Stimulated activated CD8-positive, alpha-beta memory T cell treated with anti-CD3 and anti-CD28 coated beads, Interleukin-7, amount 100 ng/mL, for 24 hours (primary cell): ENCODE results near the gene SPACA1.
"Not testable (repeated sequence)": the region's sequence is repeated elsewhere in the genome, so short reads cannot be mapped to it uniquely, and the experiment has no call there.

ENCODE experiments used
- DNase-seq: peaks from one replicate; pipeline ENCODE4 v3.0.0-alpha.2; 2020; ENCODE audit warnings: low read depth

SPACA1 gene, protein sequence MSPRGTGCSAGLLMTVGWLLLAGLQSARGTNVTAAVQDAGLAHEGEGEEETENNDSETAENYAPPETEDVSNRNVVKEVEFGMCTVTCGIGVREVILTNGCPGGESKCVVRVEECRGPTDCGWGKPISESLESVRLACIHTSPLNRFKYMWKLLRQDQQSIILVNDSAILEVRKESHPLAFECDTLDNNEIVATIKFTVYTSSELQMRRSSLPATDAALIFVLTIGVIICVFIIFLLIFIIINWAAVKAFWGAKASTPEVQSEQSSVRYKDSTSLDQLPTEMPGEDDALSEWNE

DNA sequence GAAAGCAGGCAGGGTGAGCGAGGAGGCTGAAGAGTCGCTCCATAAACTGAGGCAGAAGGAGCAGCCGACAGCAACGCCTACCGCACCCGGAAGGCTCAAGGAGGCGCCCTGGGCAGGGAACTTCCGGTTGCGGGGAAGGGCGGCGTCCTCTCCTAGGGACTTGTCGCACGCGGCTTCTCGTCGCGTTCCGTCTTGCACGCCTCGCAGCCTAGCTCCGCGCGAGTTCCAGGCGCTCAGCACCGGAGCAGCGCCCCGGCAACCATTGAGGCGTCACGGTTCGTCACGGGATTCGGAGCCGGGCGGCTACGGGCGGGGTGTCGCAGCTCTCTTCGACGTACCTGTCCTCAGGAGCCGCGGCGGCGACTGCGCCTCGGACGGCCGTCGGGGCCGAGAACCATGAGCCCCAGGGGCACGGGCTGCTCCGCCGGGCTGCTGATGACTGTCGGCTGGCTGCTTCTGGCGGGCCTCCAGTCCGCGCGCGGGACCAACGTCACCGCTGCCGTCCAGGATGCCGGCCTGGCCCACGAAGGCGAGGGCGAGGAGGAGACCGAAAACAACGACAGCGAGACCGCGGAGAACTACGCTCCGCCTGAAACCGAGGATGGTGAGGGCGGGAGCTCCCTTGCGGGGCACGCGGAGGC, at the start of gene SPACA1:
SPACA1 (plus strand) TSS at position 332 of the 641 bp plus-strand sequence; CDS start at position 397, 65 bp downstream.
- no peak for DNase-seq

DNA sequence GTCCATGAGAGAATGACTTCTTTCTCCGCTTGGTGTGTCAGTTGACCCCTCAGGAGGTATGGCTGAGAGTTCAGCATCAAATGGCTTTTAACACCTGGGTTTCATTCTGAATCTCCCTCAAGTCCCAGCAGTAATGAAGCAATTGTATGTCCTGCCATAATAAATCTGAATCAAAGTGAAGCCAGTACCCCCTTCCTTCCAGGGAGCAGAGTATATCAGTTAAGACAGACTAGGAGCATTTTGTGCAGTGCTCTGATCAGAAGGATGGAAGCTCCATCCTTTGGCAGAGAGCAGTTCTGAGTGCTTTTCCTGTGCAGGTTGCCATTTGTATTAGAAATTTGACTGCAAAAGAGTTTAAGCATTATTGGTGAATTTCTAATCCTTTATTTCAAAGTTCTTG, 46.9 kb upstream of the SPACA1 start:
- no peak for DNase-seq

DNA sequence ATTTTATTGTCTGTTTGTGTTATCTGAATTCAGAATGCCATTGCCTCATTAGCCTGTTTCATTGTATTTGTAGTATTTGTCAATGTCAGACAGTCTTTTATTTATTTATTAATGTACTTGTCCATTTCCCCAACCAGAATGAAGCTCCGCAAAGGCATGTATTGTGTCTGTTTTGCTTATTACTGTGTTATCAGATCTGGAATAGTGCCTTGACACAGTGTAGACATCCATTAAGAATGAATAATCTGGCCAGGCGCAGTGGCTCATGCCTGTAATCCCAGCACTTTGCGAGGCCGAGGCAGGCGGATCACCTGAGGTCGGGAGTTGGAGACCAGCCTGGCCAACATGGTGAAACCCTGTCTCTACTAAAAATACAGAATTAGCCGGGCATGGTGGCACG, 46.4 kb upstream of the SPACA1 start:
- not testable (repeated sequence) for DNase-seq

DNA sequence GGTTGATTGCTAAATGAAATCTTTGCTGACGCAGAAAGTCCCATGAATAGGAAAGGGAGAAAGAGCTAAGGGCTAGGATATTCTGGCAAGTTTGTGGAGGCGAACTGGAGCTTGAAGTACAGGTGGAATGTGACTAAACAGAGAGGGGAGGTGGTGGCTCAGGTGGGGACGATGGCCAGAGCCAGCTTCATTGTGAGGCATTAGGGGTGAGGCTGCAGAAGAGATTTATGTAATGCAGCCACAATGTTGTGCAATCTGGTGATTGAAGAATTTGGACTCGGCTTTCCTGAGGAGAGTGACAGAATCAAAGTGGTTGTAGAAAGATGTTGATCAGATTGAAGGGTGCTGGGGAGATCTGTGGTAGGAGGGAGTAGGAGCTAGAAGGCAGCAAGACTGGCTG, 42.9 kb upstream of the SPACA1 start:
- no peak for DNase-seq

DNA sequence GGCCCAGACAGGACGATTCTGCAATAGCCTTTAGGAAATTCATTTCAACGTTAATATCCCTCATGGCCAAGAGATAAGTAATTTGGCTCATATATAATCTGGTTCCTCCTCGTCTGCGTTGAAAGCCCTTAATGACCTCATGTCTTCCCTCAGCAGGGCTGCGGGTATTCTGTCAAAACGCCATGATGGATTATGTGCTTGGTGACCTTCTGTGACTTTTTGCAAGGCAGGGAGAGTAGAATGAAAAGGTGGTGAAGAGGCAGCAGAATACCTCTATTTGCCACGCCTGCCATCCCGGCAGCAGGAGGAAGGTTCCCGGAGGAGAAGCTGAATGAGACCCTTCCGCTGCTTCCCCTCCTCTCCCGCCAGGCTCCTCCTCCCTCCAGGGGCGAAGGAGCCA, 41.1 kb upstream of the SPACA1 start:
- DNase-seq, result no peak

DNA sequence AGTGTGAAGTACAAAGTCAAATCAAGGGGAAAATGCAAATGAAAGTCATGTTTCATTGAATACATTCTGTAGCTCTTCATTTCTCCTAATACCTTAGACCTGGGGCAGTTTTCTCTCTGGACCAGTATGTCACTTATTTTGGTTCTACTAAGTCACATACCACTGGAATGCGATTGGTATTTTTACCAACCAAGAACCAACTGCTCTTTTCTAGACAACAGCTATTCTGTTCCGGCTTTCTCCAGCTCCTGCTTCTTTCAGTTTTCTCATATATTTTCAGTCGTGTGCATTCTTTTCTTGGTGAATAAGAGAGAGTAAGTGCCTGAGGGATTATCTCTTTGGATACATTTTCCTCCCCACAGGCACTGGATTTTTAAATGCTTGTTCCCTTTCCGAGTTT, 39.2 kb upstream of the SPACA1 start:
- no peak for DNase-seq

DNA sequence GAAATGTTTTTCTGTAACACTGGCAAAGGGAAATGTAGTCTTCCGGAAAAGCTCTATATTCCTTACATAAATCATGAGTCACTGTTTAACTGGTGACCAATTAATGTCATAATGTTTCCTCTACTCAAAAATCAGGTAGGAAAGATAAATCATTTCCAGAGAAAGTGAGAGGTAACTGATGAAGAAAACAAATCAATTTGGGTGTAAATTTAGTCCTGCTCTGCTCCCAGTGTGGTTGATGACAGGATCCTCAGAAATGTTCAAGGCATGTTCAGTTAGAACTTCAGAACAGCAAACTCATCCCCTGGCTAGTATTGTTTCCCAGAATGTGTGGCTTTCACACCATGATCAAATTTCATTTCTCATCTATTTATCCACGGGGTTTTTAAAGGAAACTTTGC, 38.8 kb upstream of the SPACA1 start:
- DNase-seq, result no peak

DNA sequence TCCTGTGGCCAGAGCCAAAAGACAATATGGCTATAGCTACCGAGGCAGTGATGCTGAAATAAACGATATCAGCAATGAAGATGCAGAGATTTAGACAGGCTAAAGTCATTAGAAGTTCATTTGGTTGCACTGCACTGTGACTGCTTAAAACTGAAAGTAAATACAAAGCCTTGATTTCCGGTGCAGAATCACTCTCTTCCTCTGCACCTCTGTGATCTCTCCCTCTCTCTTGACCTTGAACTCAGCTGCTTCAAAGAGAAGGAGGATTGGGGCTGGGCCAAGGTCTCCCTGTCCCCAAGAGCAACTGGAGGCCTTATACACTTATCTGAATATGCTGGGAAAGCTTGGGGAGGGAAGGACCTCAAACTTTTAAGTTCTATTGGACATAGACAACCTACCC, 34.6 kb upstream of the SPACA1 start:
- DNase-seq, result no peak

DNA sequence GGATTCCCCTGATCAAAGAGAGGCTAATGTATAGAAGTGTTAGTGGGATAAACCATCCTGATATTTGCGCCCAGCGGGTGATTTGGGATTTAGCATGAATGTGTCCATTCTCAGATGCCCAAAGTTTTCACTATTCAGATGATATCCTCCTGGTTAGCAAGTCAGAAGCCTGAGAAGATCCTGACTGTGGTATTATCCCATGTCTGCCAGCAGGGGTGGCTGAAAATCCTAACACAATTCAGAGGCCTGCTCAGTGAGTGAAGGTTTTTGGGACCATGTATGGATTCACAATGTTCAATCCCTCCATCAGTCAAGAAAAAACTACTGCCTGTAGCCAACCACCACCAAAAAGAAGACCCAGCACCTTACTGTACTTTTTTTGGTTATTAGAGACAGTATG, 34.1 kb upstream of the SPACA1 start:
- DNase-seq, result no peak

DNA sequence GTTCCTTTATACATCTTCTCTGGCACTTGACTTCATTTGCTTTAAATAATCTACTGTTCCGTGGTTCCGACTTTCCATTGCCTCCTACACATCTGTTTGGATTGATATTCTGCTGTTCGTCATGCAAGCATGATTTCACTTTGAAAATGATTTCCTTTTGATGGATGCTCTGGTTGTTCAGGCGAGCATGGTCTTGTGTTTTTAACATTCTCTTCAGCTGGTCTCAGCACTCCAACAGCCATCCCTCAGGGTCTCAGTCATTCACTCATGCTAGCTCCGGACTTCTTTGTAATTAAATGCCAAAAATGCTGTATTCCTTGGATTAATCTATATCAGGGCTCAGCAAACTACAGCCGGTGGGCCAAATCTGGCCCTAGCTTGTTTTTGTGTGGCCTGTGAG, 27.2 kb upstream of the SPACA1 start:
- no peak for DNase-seq

DNA sequence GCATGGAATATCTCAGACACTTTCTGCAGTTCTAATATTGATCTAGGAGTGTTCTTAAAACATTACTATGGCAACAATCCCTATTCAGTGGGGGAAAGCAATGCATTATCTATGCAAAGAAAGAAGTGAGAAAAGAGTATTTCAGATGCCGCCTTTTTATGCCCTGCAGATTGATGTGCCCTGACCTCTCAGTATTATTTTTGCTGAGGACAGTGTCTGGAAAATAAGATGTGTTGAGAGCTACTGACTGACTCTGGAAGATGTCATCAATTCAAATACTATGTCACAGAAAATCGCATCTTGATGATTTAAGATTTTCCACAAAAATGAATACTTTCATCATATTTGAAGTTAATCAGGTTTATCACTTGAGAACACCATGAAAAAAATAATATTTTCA, 22.9 kb upstream of the SPACA1 start:
- DNase-seq, result no peak

DNA sequence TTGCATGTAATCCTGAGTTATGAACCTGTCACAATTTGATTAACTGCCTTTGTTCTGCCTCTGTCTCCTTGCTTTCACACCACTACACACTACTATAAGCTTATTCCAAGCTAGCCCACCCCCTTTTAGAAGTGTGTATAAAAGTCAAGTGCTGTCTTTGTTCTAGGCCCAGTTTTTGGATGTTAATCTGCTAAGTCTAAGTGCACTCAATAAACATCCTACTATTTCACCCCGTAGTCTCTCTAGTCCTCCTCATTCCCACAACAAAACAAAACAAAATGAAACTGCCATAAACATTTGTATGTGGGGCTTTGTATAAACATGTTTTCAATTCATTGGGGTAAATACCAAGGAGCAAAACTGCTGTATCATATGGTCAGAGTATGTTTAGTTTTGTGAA, 16.1 kb upstream of the SPACA1 start:
- DNase-seq, result no peak

DNA sequence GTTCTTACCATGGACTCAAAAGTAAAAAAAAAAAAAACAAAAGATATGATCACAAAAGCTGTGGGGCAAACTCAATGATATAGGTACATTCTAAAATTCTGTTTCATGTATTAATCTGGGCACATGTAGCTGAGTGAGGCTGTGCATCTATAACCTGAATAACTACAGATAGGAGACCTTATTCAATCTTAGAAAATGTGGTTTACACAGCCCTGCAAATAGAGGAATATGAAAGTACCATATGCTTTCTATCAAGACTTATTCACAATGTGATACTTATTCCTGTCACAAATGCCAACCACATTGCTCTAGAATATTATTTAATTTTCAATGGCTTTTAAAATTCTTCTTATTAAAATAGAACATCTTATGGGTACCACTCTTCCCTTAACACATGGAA, 3.1 kb upstream of the SPACA1 start:
- no peak for DNase-seq

DNA sequence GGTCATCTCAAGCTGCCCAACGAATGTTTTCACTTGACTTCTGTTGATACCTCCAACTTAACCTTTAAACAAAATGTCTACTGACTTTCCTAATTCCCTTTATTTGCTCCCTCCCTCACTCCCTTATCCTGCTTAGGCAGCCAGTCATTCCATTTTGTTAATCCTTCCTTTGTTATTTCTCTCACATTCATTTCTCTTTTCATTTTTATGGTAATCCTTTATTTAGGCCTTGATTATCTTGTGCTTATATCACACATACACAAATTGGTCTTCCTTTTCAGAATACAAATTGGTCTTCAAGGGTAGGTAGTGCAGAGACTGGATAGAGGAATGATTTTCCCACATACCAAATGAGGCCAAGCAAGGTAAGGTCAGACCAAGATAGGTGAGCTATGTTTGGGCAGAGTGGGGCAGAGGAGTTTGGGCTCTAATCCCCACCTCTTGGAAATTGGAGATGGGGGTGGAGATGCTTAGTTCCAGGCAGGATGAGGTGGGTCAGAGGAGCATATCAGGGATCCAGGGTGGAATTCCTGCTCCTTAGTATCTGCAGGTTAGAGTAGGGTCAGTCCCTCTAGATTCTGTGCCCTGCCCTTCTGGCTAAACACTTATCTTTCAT, 2.0 kb upstream of the SPACA1 start:
- DNase-seq, result no peak

DNA sequence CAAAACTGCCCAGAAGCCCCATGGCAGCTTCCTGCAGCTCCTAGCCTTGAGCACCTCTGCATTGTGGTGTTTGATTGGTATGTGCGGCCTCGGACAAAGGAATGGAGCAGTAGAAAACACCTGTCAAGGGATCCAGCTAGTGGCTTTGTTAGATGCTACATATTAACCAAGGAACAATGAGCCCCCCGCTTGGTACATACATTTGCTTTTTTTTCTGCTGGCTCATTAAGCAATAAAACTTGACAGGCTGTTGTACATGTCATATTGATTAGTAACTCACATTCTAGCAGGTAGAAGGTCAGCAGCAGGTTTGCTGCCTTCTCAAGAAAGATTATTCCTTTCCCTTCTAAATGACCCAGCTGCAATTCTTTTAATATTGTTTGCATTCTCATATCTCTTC, 937 bp downstream of the SPACA1 start:
- no peak for DNase-seq

DNA sequence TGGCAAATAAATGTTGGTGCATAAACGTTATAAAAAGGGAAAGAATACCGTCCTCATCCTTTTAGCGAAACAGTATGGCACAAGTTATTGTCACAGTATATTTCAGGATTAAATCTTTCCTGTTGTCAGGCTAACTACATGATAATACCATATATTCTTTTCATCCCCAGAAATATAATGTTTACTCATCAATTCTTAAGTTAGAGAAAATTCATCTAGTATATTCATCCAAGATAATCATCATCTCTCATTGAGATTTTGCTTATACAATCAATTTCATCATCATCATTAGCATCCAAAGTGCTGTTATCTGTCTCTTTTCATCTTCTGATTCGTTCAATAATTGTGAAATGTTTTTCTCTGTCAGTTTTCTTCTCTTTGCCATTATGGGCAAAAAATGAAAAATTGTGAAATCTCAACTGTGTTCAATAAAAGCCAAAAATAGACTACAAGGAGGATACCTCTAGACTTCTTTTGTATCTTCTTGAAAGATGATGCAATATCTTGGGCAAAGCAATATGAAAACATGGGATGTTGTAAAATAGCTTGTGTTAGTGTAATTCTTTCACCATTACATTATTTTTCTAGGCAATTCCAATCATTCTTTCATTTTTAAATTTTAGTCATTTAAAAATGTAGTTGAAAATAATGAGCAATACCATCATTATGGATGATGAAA, 2.6 kb downstream of the SPACA1 start:
- no peak for DNase-seq

DNA sequence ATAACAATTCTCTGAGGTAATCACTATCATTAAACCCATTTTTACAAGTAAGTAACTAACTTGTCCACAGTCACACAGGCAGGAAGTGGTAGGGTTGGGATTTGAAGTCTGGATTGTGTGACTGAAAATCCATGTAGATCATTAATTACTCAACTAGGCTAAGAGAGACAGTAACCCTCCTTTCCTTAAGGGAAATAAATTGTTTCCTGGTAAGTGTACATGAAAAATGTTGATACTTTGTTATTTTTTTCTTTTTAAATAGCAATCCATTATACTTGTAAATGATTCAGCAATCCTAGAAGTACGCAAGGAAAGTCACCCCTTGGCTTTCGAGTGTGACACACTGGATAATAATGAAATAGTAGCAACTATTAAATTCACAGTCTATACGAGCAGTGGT, 11.6 kb downstream of the SPACA1 start:
- DNase-seq, result no peak

DNA sequence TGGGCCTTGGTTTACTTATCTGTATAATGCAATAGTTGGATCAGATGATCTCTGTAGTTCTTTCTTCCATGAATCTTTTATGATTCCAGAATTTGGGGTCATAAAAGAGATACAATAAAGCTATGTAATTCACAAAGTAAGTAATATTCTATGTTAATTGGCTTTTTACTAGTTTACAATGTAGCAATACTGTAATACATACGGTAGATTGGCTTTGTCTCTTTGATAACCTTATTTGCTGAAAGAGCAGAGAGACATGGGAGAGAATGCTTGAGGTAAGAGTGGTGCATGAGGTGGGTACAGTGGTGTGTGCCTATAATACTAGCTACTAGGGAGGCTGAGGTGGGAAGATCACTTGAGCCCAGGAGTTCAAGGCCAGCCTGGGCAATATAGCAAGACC, 14.7 kb downstream of the SPACA1 start:
- no peak for DNase-seq

DNA sequence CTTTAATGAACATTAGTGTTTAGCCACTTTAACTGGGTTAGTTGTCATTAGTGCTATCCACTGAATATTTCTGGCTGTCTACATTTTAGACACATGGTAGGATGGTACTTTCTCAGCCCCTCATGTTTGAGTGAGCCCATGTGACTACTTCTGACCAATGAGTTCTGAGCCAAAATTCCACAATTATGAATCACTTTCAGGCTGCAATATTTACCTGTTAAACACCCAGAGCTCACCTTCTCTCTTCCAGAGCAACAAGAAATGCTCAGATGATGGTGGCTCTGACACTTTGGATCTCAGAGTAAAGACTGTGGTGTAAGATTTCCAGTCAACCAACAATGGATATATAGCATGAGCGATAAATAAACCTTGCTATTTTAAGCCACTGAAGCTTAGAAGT, 24.8 kb downstream of the SPACA1 start:
- DNase-seq, result no peak

DNA sequence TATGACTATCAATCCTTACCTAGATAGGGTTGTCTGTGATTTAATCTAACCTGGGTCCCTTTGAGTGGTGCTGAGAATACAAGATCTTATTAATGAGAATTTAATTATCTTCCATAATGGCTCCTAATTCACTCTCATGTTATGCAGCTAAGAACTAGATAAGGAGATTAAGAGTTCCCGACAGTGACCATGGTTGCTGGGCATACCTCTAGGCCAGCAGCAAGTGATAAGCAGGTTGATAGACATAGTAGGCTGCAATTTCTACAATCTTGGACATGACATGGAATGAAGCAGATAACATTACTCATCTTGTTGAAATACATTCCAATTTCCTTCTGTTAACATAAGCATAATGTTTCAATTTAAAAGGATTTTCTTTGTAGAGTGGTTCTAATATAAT, 27.1 kb downstream of the SPACA1 start:
- no peak for DNase-seq

DNA sequence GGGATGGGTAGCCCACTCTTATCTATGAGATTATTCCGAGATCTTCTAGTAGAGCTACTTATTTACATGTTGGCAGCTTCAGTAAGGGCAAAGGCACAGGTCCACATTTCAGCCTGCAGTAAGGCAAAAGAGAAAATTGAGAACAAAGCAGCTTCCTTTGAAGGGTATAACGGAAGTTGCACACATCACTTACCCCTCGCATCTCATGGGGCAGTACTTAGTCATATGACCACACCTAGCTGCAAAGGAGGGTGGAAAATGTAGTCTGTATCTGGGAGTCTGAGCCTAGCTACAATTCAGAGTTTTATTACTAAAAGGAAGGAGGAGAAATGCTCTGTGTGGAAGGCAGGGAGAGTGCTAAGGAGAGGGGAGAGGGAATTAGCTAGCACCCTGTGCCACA, 29.7 kb downstream of the SPACA1 start:
- DNase-seq, result no peak

DNA sequence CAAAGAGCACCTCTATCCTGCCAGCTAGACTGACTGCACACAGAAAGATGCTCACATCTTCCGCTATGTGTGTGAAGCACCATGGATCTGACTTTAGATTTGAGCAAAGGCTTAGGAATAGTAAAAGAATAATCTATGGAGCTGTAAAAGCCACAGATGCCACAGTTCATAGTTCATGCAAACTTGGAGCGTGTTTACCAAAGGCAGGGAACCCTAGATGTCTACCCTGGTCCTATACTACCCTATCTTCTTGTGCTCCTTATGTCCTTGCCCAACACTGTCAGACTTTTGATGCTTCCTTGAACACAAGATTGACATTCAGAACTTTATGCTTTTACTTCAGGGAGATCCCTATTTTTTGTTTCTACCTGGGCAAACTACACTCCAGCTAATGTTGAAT, 39.2 kb downstream of the SPACA1 start:
- no peak for DNase-seq

DNA sequence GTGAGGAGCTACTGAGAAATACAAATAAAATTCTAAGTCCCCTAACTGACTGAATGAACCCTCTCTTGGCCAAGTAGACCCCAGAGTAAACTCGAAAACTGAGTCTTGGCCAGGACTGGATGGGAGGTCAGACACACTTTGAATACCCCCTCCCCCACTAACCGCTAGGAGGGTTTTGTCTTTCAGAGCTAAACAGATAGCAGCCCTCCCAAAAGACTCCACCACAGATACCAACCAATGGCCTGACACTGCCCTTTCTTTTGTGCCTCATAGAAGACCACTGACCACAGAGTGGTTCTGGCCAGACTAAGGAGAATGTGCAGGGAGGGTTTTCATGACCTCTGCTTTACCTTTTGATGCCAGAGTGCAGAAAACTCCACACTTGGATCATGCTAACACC, 42.1 kb downstream of the SPACA1 start:
- no peak for DNase-seq
